Measurements from ENCODE around the gene OR12D3.
"Not testable (repeated sequence)": the region's sequence is repeated elsewhere in the genome, so short reads cannot be mapped to it uniquely, and the experiment has no call there.

OR12D3 gene

GRCh38 chr6:29375191-29375590 is at the start of gene OR12D3:
Gene OR12D3, minus strand, starts transcription at chr6:29375291. Its CDS starts 4 bp downstream, at chr6:29375287.
- no peak for DNase-seq (ENCODE audit: low read depth, low spot score)

DNA sequence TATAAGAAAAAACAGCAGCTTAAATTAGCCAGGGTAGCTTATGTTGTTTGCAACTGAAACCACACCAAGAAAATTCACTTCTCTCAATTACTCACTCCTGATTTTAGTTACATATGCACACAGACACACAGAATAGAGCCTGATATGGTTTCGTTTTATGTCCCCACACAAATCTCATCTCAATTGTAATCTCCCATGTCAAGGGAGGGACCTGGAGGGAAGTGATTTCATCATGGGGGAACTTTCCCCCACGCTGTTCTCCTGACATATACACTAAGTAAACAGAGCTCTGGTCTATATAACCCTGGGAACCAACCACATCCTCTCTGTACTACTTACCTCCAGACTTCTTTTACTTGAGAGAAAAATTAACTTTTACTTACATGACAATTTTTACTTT is 49.5 kb upstream of the OR12D3 start:
- DNase-seq (ENCODE audit: low read depth, low spot score) = no peak

- no peak for DNase-seq (ENCODE audit: low read depth, low spot score)
These were observed 49.1 kb upstream of the OR12D3 start for GRCh38 chr6:29424168-29424567.

DNA sequence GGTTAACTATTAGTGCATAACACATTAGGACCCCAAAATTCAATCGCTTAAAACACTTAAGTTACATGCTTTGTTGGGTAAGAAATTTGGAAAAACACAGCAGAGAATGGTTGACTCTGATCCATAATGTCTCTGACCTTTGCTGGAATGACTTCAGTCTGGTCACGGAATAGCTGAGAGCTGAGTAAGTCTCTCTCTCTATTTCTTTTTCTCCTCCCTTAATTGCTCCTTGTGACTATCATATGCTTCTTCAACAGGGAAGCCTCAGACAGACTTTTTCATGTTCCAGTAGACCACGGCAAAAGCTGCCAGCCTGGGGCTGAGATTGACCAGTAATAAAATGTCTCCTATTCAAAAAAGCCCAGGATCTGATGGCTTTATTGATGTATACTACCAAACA is 44.4 kb upstream of the OR12D3 start:
- DNase-seq (ENCODE audit: low read depth, low spot score) = no peak

DNA sequence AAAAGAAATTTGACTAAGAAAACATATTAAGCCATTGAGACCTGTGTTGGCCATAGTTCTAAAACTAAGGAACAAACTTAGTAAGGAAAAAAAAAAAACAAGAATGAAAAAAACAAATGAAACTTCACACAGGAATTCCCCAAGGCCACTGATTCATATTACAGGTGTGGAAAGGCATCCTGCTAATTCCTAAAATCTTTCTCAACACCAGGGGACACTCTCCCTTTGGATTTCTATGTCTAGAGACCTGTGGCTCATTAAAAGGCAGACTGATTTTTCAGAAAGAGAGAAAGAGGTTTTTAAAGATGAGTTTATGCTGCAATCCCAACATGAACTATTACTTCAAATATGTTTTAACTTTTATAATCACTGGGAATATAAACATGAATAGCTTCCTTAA is 39.5 kb upstream of the OR12D3 start, which contains the start of gene OR12D1:
TSS of gene OR12D1 (plus strand) at position 341 of the 400 bp plus-strand sequence.
- no peak for DNase-seq (ENCODE audit: low read depth, low spot score)

- DNase-seq (ENCODE audit: low read depth, low spot score) = no peak
These were observed 28.7 kb upstream of the OR12D3 start for GRCh38 chr6:29403801-29404200.

GRCh38 chr6:29399525-29399924 is 24.4 kb upstream of the OR12D3 start:
- DNase-seq (ENCODE audit: low read depth, low spot score) = no peak

GRCh38 chr6:29395331-29395730 is 20.2 kb upstream of the OR12D3 start, which contains the start of gene OR12D2:
Gene OR12D2, plus strand, starts transcription at chr6:29395631. Its CDS starts 1,069 bp downstream, at chr6:29396700.
- no peak for DNase-seq (ENCODE audit: low read depth, low spot score)

DNA sequence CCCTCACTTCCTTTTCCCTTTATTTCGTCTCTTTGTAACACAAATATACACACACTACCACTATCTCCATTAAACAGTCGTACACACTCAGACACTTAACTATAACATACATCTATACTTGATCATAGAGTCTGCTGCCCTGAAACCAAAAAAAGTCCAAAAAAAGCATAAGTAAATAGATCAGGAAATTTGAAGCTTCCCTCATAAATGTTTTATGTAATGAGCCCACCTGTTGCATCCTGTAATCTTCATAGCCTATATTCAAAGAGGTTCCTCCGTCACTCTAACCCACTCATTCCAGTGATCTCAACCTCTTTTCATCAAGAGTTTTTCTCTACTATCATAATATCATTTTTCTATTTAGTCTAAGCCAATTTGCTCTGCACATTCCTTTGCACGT is 13.4 kb upstream of the OR12D3 start:
- DNase-seq (ENCODE audit: low read depth, low spot score) = no peak

DNA sequence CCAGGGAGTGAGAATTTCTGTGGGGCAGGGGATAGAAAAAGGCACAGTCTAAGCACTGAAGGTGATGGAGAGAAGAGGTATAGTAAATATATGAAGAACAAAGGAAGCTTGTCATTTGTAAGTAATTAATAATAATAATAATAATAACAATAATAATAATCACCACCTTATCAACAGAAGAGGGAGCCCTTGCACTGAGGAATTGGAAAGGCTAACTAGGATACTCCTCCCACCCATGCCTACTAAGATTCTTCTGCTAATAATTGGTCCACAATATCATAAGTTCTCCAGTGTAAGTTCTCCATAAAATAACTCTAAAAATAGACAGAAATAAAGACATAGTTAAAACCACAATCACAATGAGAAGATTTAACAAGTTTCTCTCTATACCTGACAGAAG is 912 bp upstream of the OR12D3 start:
- no peak for DNase-seq (ENCODE audit: low read depth, low spot score)

DNA sequence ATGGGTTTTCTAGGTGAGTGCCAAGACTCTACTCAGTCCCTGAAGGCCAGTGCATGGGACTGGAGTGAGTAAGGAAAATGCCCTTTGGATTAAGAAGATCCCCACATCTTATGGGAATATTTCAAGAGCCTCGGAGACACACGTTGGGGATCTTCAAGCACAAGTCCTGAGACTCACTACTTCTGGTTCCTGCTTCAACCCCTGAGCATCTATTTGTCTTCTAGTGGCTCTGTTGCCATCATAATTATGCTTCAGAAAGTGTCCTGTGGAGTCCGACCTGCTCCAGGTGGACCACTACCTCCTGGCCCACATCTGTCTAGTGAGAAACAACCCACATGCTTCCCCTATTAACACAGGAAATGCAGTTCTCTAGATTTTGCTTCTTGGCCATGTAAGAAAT is 6.3 kb downstream of the OR12D3 start, which contains the start of gene OR5V1:
TSS of gene OR5V1 (minus strand) at position 101 of the 400 bp plus-strand sequence. CDS start 12,670 bp downstream, outside the sequence.
- DNase-seq (ENCODE audit: low read depth, low spot score) = no peak

GRCh38 chr6:29355603-29356002 is 19.5 kb downstream of the OR12D3 start:
- no peak for DNase-seq (ENCODE audit: low read depth, low spot score)

DNA sequence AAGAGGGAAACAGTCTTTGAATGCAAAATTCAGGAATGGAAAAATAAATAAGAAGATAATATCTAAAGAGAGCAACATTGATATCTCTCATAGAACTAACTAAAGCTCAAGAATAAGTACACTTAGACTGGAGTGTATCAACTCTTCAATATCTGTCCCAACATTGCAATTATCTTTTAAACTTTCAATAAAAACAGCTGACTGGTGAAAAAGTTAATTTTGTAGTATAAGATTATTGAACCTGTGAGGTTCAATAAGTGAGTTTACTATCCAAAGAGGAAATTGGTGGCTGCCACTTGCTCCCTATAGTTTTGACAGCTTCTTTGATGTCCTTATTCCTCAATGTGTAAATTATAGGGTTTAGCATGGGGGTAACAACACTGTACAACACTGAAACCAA is 20.1 kb downstream of the OR12D3 start:
- DNase-seq (ENCODE audit: low read depth, low spot score) = no peak

GRCh38 chr6:29349348-29349747 is 25.7 kb downstream of the OR12D3 start:
- DNase-seq (ENCODE audit: low read depth, low spot score) = not testable (repeated sequence)

DNA sequence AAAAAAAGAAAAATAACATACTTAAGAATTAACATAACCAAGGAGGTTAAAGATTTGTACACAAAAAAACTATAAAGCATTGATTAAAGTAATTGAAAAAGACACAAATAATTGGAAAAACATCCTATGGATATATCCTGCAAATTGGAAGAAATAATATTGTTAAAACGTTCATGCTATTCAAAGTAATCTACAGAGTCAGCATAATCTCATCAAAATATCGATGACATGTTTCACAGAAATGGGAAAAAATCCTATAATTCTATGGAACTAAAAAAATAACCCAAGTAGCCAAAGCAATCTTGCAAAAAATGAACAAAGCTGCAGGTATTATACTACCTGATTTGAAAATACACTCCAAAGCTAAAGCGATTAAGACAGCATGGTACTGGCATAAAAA is 29.7 kb downstream of the OR12D3 start:
- DNase-seq (ENCODE audit: low read depth, low spot score) = no peak

DNA sequence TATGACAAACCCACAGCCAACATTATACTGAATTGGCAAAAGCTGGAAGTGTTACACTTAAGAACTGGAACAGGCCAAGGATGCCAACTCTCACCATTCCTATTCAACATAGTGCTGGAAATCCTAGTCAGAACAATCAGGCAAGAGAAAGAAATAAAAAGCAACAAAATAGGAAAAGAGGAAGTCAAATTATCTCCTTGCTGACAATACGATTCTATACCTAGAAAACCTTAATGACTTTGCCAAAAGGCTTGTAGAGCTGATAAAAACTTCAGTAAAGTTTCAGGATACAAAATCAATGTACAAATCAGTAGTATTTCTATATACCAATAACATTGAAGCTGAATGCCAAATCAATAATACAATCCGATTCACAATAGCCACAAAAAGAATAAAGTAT is 38.8 kb downstream of the OR12D3 start:
- DNase-seq (ENCODE audit: low read depth, low spot score) = no peak

DNA sequence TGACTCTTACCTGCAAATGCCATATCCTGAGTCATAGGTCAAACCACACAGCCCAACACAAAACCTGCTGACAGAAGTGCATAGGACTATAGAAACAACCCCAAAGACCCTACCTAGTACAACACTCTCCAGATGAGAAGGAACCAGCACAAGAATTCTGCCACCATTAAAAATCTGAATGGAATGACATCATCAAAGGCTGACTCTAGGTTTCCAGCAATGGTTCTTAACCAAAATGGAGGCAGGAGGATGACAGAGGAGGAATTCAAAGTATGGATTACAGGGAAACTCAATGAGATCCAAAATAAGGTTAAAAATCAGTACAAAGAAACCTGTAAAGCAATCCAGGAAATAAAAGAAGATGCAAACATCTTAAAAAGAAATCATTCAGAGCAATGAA is 42.4 kb downstream of the OR12D3 start:
- DNase-seq (ENCODE audit: low read depth, low spot score) = no peak

DNA sequence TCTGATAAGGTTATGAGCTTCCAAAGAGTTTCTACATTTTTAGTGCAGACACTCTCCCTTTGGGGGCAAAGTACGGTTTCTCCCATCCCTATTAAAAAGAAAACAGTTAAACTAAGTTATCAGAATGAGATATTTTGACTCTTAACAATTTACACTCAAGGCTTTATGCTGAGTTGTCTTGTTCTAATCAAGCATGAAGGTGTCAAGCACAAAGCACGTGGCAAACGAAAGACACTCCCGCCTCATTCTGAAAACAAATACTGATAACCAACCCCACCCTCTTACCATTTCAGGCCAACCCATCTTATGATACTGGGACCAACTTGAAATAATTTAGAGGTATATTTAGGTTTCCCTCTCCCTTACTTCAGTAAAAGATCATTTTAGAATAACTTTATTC is 49.3 kb downstream of the OR12D3 start:
- no peak for DNase-seq (ENCODE audit: low read depth, low spot score)
